ENCODE data around the gene SH3TC1. TPM values are rescaled to one million over a fixed set of nuclear protein-coding genes. Genes with fewer than 3 reads are reported as not detected.

The SH3TC1 gene
- total and polyA plus RNA-seq, 10 of the 15 experiments (the other 5 are each of a cell fraction or from before 2014, with no cell fraction given), result 0.19 to 47.0 (median 18.4) TPM

- no peaks in the 10 kb centered on the region for H3K27me3 ChIP-seq (replicated peaks in 1 of 2; ENCODE audit: control insufficient read depth in 2 of 2, insufficient read depth in 2 of 2, low read length in 1 of 2)
- no peak overlapping the region for H3K27ac ChIP-seq (ENCODE audit: control insufficient read depth, insufficient read depth)
- no peak for DNase-seq (ENCODE audit: low read depth, low spot score)
- H4K20me1 ChIP-seq (ENCODE audit: control insufficient read depth, insufficient read depth), result no peaks in the 10 kb centered on the region
- no peak overlapping the region for H3K4me3 ChIP-seq
- in situ Hi-C loops (cut with MboI), result no loop called here
- no peak overlapping the region for H2AFZ ChIP-seq (ENCODE audit: control insufficient read depth, low read depth, low read length)
- H3K79me2 ChIP-seq (ENCODE audit: control insufficient read depth, insufficient read depth, low read length), result no peaks in the 10 kb centered on the region
- no TSS peak for BruUV-seq (replicated peaks)
- ChIA-PET POLR2A (no interaction called here), CTCF (interaction anchor here (2.3 to 5.0 kb wide), 3 partner anchors 18 to 233 kb away, joined by 15 to 96 read pairs (median 15); no protein-coding TSS in a partner anchor), RAD21 (ENCODE audit: unreplicated experiment) (interaction anchor here (4.6 kb wide), 1 partner anchor 18 kb away, joined by 76 read pairs; no protein-coding TSS in a partner anchor), SMC1A (ENCODE audit: uncharacterized antibody, unreplicated experiment) (interaction anchor here (0.9 kb wide), 1 partner anchor 10 kb away, joined by 3 read pairs; no protein-coding TSS in a partner anchor)
- H3K9me3 ChIP-seq (replicated peaks; ENCODE audit: control insufficient read depth, insufficient read depth, low read length), result peaks cover 6% of the 10 kb centered on the region; the same call in 2 of the 3 replicates
- peaks cover 21% of the 10 kb centered on the region for H3K4me1 ChIP-seq (ENCODE audit: control insufficient read depth, insufficient read depth, low read length)
- no peak for ATAC-seq
- TF ChIP-seq, protein P1, sequence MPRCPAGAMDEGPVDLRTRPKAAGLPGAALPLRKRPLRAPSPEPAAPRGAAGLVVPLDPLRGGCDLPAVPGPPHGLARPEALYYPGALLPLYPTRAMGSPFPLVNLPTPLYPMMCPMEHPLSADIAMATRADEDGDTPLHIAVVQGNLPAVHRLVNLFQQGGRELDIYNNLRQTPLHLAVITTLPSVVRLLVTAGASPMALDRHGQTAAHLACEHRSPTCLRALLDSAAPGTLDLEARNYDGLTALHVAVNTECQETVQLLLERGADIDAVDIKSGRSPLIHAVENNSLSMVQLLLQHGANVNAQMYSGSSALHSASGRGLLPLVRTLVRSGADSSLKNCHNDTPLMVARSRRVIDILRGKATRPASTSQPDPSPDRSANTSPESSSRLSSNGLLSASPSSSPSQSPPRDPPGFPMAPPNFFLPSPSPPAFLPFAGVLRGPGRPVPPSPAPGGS (IDR thresholded peaks at IDR 0.05; ENCODE audit: borderline replicate concordance, insufficient read depth, low read depth, low read length, poor library complexity, severe bottlenecking), result no peak
- TF ChIP-seq, protein P2, sequence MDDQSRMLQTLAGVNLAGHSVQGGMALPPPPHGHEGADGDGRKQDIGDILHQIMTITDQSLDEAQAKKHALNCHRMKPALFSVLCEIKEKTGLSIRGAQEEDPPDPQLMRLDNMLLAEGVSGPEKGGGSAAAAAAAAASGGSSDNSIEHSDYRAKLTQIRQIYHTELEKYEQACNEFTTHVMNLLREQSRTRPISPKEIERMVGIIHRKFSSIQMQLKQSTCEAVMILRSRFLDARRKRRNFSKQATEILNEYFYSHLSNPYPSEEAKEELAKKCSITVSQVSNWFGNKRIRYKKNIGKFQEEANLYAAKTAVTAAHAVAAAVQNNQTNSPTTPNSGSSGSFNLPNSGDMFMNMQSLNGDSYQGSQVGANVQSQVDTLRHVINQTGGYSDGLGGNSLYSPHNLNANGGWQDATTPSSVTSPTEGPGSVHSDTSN (IDR thresholded peaks at IDR 0.05; ENCODE audit: insufficient replicate concordance, low read depth, low read length), result no peak
- no peak for TF ChIP-seq POLR2AphosphoS2 (IDR thresholded peaks at IDR 0.05; ENCODE audit: low read depth, low read length)
- TF ChIP-seq ZNF24 (IDR thresholded peaks at IDR 0.05), result no peak
- no peak for TF ChIP-seq ZNF622 (IDR thresholded peaks at IDR 0.05)
- no peak for TF ChIP-seq STAT3 (IDR thresholded peaks at IDR 0.05; ENCODE audit: low read depth, low read length)
- TF ChIP-seq NR2F1 (conservative IDR thresholded peaks at IDR 0.05), result no peak
- TF ChIP-seq CBX3 (IDR thresholded peaks at IDR 0.05; ENCODE audit: borderline replicate concordance, low read depth), result no peak
- TF ChIP-seq SIX5 (IDR thresholded peaks at IDR 0.05; ENCODE audit: low read depth, low read length, severe bottlenecking), result no peak
- no peak for TF ChIP-seq IRF4 (IDR thresholded peaks at IDR 0.05; ENCODE audit: low read depth, low read length)
- TF ChIP-seq, protein P3, sequence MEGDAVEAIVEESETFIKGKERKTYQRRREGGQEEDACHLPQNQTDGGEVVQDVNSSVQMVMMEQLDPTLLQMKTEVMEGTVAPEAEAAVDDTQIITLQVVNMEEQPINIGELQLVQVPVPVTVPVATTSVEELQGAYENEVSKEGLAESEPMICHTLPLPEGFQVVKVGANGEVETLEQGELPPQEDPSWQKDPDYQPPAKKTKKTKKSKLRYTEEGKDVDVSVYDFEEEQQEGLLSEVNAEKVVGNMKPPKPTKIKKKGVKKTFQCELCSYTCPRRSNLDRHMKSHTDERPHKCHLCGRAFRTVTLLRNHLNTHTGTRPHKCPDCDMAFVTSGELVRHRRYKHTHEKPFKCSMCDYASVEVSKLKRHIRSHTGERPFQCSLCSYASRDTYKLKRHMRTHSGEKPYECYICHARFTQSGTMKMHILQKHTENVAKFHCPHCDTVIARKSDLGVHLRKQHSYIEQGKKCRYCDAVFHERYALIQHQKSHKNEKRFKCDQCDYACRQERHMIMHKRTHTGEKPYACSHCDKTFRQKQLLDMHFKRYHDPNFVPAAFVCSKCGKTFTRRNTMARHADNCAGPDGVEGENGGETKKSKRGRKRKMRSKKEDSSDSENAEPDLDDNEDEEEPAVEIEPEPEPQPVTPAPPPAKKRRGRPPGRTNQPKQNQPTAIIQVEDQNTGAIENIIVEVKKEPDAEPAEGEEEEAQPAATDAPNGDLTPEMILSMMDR (IDR thresholded peaks at IDR 0.05 in 2 of 3, conservative IDR thresholded peaks at IDR 0.05 in 1 of 3; ENCODE audit: control insufficient read depth in 2 of 3, extremely low read depth in 1 of 3, insufficient read depth in 1 of 3, low read depth in 3 of 3, low read length in 3 of 3), result no peak
- TF ChIP-seq JUND (IDR thresholded peaks at IDR 0.05; ENCODE audit: low read depth, low read length), result no peak
- TF ChIP-seq SMARCA5 (IDR thresholded peaks at IDR 0.05), result no peak
- FAIRE-seq, result no peak
- H3K4me2 ChIP-seq (ENCODE audit: control insufficient read depth, insufficient read depth), result no peak overlapping the region
- intact Hi-C loops (cut with micrococcal nuclease; ENCODE audit: unreplicated experiment), result loop anchor here (5.0 kb wide), 1 partner anchor 373 kb away; no protein-coding TSS in a partner anchor
- no peaks in the 10 kb centered on the region for H3K36me3 ChIP-seq (ENCODE audit: control insufficient read depth in 2 of 2, insufficient read depth in 2 of 2, low read length in 1 of 2)
- 85% methylated on average over 3 of the region's 3 CpGs for WGBS (ENCODE audit: insufficient coverage, insufficient replicate concordance, low lambda C conversion rate, missing lambda C conversion rate)
- H3K9ac ChIP-seq (ENCODE audit: control insufficient read depth, insufficient read depth, low read length), result no peak overlapping the region
These were observed 24.1 kb upstream of the SH3TC1 start for GRCh38 chr4:8174970-8175369.

All from GM12878 (cell line).